PFSK-1 (cell line): ENCODE data around the gene GAL3ST1.

Source experiments
- POLR2AphosphoS5 ChIP-seq: IDR thresholded peaks from 2 replicates; pipeline ENCODE4 v1.6.1; 2012; ENCODE audit warnings: low read depth, mild to moderate bottlenecking, control low read depth, low read length, moderate library complexity
- TAF1 ChIP-seq: IDR thresholded peaks from 2 replicates; pipeline ENCODE4 v1.6.1; 2012; ENCODE audit warnings: low read length, control low read depth, borderline replicate concordance; ENCODE audit not compliant: insufficient read depth
- TF ChIP-seq, protein P1 (sequence below), 2 experiments: IDR thresholded peaks; 2 replicates each; pipeline versions ENCODE4 v1.6.1 to v1.8.0; 2011 to 2012; ENCODE audit warnings: low read depth in 2 of 2, low read length in 2 of 2, control low read depth in 1 of 2, inconsistent platforms in 1 of 2, mild to moderate bottlenecking in 1 of 2, moderate library complexity in 1 of 2; ENCODE audit not compliant: insufficient read depth in 1 of 2

DNA sequence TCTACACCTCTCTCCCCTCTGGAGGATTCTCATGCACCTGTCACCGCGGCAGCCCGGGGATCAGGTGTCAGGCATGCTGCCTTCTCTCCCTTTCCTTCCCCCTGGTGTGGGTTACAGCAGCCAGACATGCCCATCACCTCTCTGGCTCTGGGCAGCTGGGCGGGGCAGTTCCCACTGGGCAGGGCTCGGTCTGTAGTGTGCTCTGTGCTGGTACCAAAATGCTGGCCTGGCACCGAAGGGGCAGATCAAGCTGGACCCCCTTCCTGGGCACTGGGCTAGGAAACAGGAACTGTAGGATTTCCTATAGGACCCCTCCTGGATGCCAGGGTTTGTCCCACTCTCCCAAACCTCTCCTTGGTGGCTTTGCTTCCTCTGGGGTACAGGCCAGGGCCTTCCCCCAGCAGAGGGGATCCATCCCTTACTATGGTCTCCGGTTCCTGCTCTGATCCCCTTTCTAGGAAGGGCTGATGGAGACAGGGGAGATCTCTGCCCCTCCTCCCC, 821 bp downstream of the GAL3ST1 start:
- TF ChIP-seq, protein P1, sequence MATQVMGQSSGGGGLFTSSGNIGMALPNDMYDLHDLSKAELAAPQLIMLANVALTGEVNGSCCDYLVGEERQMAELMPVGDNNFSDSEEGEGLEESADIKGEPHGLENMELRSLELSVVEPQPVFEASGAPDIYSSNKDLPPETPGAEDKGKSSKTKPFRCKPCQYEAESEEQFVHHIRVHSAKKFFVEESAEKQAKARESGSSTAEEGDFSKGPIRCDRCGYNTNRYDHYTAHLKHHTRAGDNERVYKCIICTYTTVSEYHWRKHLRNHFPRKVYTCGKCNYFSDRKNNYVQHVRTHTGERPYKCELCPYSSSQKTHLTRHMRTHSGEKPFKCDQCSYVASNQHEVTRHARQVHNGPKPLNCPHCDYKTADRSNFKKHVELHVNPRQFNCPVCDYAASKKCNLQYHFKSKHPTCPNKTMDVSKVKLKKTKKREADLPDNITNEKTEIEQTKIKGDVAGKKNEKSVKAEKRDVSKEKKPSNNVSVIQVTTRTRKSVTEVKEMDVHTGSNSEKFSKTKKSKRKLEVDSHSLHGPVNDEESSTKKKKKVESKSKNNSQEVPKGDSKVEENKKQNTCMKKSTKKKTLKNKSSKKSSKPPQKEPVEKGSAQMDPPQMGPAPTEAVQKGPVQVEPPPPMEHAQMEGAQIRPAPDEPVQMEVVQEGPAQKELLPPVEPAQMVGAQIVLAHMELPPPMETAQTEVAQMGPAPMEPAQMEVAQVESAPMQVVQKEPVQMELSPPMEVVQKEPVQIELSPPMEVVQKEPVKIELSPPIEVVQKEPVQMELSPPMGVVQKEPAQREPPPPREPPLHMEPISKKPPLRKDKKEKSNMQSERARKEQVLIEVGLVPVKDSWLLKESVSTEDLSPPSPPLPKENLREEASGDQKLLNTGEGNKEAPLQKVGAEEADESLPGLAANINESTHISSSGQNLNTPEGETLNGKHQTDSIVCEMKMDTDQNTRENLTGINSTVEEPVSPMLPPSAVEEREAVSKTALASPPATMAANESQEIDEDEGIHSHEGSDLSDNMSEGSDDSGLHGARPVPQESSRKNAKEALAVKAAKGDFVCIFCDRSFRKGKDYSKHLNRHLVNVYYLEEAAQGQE (IDR thresholded peaks at IDR 0.05; ENCODE audit: insufficient read depth in 1 of 2, low read depth in 2 of 2, low read length in 2 of 2), result no peak
- TF ChIP-seq POLR2AphosphoS5, result no peak
- TF ChIP-seq TAF1, result no peak
